ENCODE results near the gene HSPA8. TPM values are rescaled to one million over a fixed set of nuclear protein-coding genes. Genes with fewer than 3 reads are reported as not detected.

Gene HSPA8
- total and polyA plus RNA-seq, 10 of the 15 experiments (the other 5 are each of a cell fraction or from before 2014, with no cell fraction given) = 1,190 to 3,205 (median 2,045) TPM

- TF ChIP-seq E4F1 (IDR thresholded peaks at IDR 0.05; ENCODE audit: borderline replicate concordance, partially characterized antibody) (peak; percentile 77), BHLHE40 (IDR thresholded peaks at IDR 0.05; ENCODE audit: borderline replicate concordance in 1 of 2, low read depth in 2 of 2, low read length in 1 of 2) (peak; percentile 25 to 31; a peak in 2 of 4 replicates), ELK1 (IDR thresholded peaks at IDR 0.05; ENCODE audit: low read depth, low read length) (0 out of 2 replicates have a peak, but pooled peaks have one; percentile 50), ETV6 (conservative IDR thresholded peaks at IDR 0.05 in 1 of 2, IDR thresholded peaks at IDR 0.05 in 1 of 2; ENCODE audit: borderline replicate concordance in 1 of 2, low read depth in 1 of 2) (peak in 1 of 2 experiments; percentile 14; a peak in 1 of 4 replicates), ZNF274 (IDR thresholded peaks at IDR 0.05; ENCODE audit: insufficient read depth, insufficient read length) (no peak), MAX (IDR thresholded peaks at IDR 0.05; ENCODE audit: low read depth, low read length) (peak; percentile 35; the same call in 1 of the 2 replicates), SMAD1 (IDR thresholded peaks at IDR 0.05; ENCODE audit: low read depth, partially characterized antibody) (no peak), POLR2A (IDR thresholded peaks at IDR 0.05; ENCODE audit: low read depth, low read length) (no peak; the same call in none of the 2 replicates), PAX8 (IDR thresholded peaks at IDR 0.05) (peak; percentile 80), LARP7 (IDR thresholded peaks at IDR 0.05) (no peak), SPI1 (IDR thresholded peaks at IDR 0.05; ENCODE audit: borderline replicate concordance, insufficient read depth, low read depth, low read length) (peak; percentile 74), CREB1 (IDR thresholded peaks at IDR 0.05; ENCODE audit: low read depth) (peak; percentile 51; the same call in 1 of the 2 replicates), RCOR1 (conservative IDR thresholded peaks at IDR 0.05; ENCODE audit: low read depth, low read length) (no peak), FOXM1 (IDR thresholded peaks at IDR 0.05; ENCODE audit: low read depth, low read length) (no peak; the same call in 1 of the 2 replicates), RAD51 (IDR thresholded peaks at IDR 0.05) (no peak), MLLT1 (IDR thresholded peaks at IDR 0.05) (peak; percentile 73), MTA2 (IDR thresholded peaks at IDR 0.05; ENCODE audit: low read depth) (no peak), CREM (IDR thresholded peaks at IDR 0.05; ENCODE audit: low read depth) (peak; percentile 60), SKIL (IDR thresholded peaks at IDR 0.05; ENCODE audit: low read depth, poor library complexity, severe bottlenecking) (peak; percentile 17), EGR1 (IDR thresholded peaks at IDR 0.05; ENCODE audit: borderline replicate concordance in 1 of 2, low read depth in 2 of 2, low read length in 2 of 2) (peak; percentile 27 to 95), YY1 (IDR thresholded peaks at IDR 0.05; ENCODE audit: low read depth, low read length) (peak; percentile 97), RFX5 (IDR thresholded peaks at IDR 0.05; ENCODE audit: low read depth, low read length) (peak; percentile 55; the same call in 1 of the 2 replicates), IKZF2 (IDR thresholded peaks at IDR 0.05) (peak; percentile 73 to 80)
Observed at GRCh38 chr11:123062158-123062891, 389 bp upstream of the HSPA8 start (continued).

All from GM12878 (cell line).